ENCODE measurements around the gene C14orf93.
A peak's percentile ranks its signal among the peaks of the same experiment; 100 is the strongest.
"Not testable (repeated sequence)": the region's sequence is repeated elsewhere in the genome, so short reads cannot be mapped to it uniquely, and the experiment has no call there.

C14orf93 gene

GRCh38 chr14:23021434-23021833, 11.5 kb upstream of the C14orf93 start:
- no peak for DNase-seq (ENCODE audit: low spot score)

GRCh38 chr14:23020143-23021128, 10.5 kb upstream of the C14orf93 start:
- no peak for DNase-seq (ENCODE audit: low spot score)

- DNase-seq (ENCODE audit: low spot score) = no peak
Measured at GRCh38 chr14:23018107-23018506, 8.2 kb upstream of the C14orf93 start.

- DNase-seq (ENCODE audit: low spot score) = no peak
Measured at GRCh38 chr14:23017091-23017490, 7.1 kb upstream of the C14orf93 start.

- no peak for DNase-seq (ENCODE audit: low spot score)
Measured at GRCh38 chr14:23015618-23016017, 5.7 kb upstream of the C14orf93 start.

GRCh38 chr14:23013749-23014054, 3.8 kb upstream of the C14orf93 start:
- not testable (repeated sequence) for DNase-seq (ENCODE audit: low spot score)

- DNase-seq (ENCODE audit: low spot score) = no peak
Measured at GRCh38 chr14:23013054-23013748, 3.3 kb upstream of the C14orf93 start.

- no peak for DNase-seq (ENCODE audit: low spot score)
Measured at GRCh38 chr14:23009483-23009938, 432 bp downstream of the C14orf93 start.

GRCh38 chr14:23008831-23009230, 1.1 kb downstream of the C14orf93 start:
- no peak for DNase-seq (ENCODE audit: low spot score)

GRCh38 chr14:23006544-23007419, 3.2 kb downstream of the C14orf93 start:
- DNase-seq (ENCODE audit: low spot score) = peak; percentile 99

GRCh38 chr14:23006188-23006534, 3.8 kb downstream of the C14orf93 start:
- DNase-seq (ENCODE audit: low spot score) = no peak

- peak; percentile 36 for DNase-seq (ENCODE audit: low spot score)
Measured at GRCh38 chr14:23005451-23006187, 4.3 kb downstream of the C14orf93 start.

- not testable (repeated sequence) for DNase-seq (ENCODE audit: low spot score)
Measured at GRCh38 chr14:23004274-23004673, 5.7 kb downstream of the C14orf93 start.

GRCh38 chr14:23002592-23002991, 7.4 kb downstream of the C14orf93 start:
- no peak for DNase-seq (ENCODE audit: low spot score)

- DNase-seq (ENCODE audit: low spot score) = no peak
Measured at GRCh38 chr14:23000860-23001259, 9.1 kb downstream of the C14orf93 start.

GRCh38 chr14:22998329-22999012, 11.5 kb downstream of the C14orf93 start:
- DNase-seq (ENCODE audit: low spot score) = no peak

- DNase-seq (ENCODE audit: low spot score) = no peak
Measured at GRCh38 chr14:22997676-22998323, 12.1 kb downstream of the C14orf93 start.

GRCh38 chr14:22996768-22997654, 12.9 kb downstream of the C14orf93 start:
- no peak for DNase-seq (ENCODE audit: low spot score)

GRCh38 chr14:22995889-22996625, 13.9 kb downstream of the C14orf93 start:
- DNase-seq (ENCODE audit: low spot score) = no peak
